IMR-90 (cell line): Measurements from ENCODE around the gene PEF1. TPM values are rescaled to one million over a fixed set of nuclear protein-coding genes. Genes with fewer than 3 reads are reported as not detected.

Experiments used
- ATAC-seq: fragments of 200-7000 bp; cut with Tn5 transposase; 2 replicates; pipeline ENCODE4 v1.9.1; 2020; ENCODE audit warnings: low read depth, mild to moderate bottlenecking, moderate library complexity
- BruUV-seq: library from RNA; stranded (reverse); fragments of 400-500 nt; replicated peaks from 2 replicates; lab custom pipeline; 2021; lab: Mats Ljungman, UMichigan
- CTCF ChIA-PET: fragments of 300-600 bp; formaldehyde crosslinking; extraction: SDS; loops from one replicate; lab custom pipeline; 2021; ENCODE audit warnings: antibody characterized with exemption; lab: Yijun Ruan, JAX
- POLR2A ChIA-PET: fragments of 300-600 bp; sonication (Branson Sonifier 250); formaldehyde crosslinking; loops from one replicate; lab custom pipeline; 2022; ENCODE audit warnings: antibody characterized with exemption; ENCODE audit not compliant: unreplicated experiment; lab: Charles Lee
- DNase-seq: peaks from one replicate; pipeline ENCODE4 v3.0.0; 2013
- H2AFZ ChIP-seq: replicated peaks from 2 replicates; pipeline ENCODE3; 2013; ENCODE audit warnings: low read length, mild to moderate bottlenecking; ENCODE audit not compliant: poor library complexity
- H2AK5ac ChIP-seq: 2 replicates; pipeline ENCODE4 v1.6.1; 2013; ENCODE audit warnings: low read depth, low read length, inconsistent platforms
- H2AK9ac ChIP-seq: replicated peaks from 2 replicates; pipeline ENCODE3; 2013; ENCODE audit warnings: mild to moderate bottlenecking, low read depth, low read length, moderate library complexity; ENCODE audit not compliant: poor library complexity
- H2BK120ac ChIP-seq: 2 replicates; pipeline ENCODE4 v1.6.1; 2013; ENCODE audit warnings: low read depth, low read length, inconsistent platforms
- H2BK15ac ChIP-seq: 3 replicates; pipeline ENCODE4 v1.6.1; 2013; ENCODE audit warnings: low read depth, low read length, inconsistent platforms
- H2BK20ac ChIP-seq: 2 replicates; pipeline ENCODE4 v1.6.1; 2013; ENCODE audit warnings: low read depth, mild to moderate bottlenecking, inconsistent platforms, low read length, moderate library complexity
- H2BK5ac ChIP-seq: 2 replicates; pipeline ENCODE4 v1.6.1; 2013; ENCODE audit warnings: mild to moderate bottlenecking, low read depth, low read length, inconsistent platforms; ENCODE audit not compliant: poor library complexity, severe bottlenecking
- H3K14ac ChIP-seq: replicated peaks from 2 replicates; pipeline ENCODE4 v1.6.1; 2013; ENCODE audit warnings: low read depth, low read length, inconsistent platforms
- H3K18ac ChIP-seq: 2 replicates; pipeline ENCODE4 v1.6.1; 2013; ENCODE audit warnings: low read depth, low read length, control low read depth
- H3K23ac ChIP-seq: 2 replicates; pipeline ENCODE4 v1.6.1; 2013; ENCODE audit warnings: low read depth, low read length, inconsistent platforms
- H3K27ac ChIP-seq: 2 replicates; pipeline ENCODE4 v1.5.1; 2013; ENCODE audit warnings: mild to moderate bottlenecking, control low read depth, low read length; ENCODE audit not compliant: insufficient read depth
- H3K27me3 ChIP-seq: 2 replicates; pipeline ENCODE4 v1.6.1; 2013; ENCODE audit warnings: low read length; ENCODE audit not compliant: control insufficient read depth, insufficient read depth
- H3K36me3 ChIP-seq: 2 replicates; pipeline ENCODE4 v1.6.1; 2013; ENCODE audit warnings: low read length, mixed read lengths; ENCODE audit not compliant: control insufficient read depth, insufficient read depth
- H3K4ac ChIP-seq: 2 replicates; pipeline ENCODE4 v1.6.1; 2013; ENCODE audit warnings: low read depth, low read length, inconsistent platforms
- H3K4me1 ChIP-seq: 2 replicates; pipeline ENCODE4 v1.6.1; 2013; ENCODE audit warnings: low read length, mixed read lengths; ENCODE audit not compliant: control insufficient read depth, insufficient read depth
- H3K4me2 ChIP-seq: 2 replicates; pipeline ENCODE4 v1.6.1; 2013; ENCODE audit warnings: low read depth, mild to moderate bottlenecking, control low read depth, low read length, moderate library complexity
- H3K4me3 ChIP-seq: 2 replicates; pipeline ENCODE4 v1.5.1; 2013; ENCODE audit warnings: low read depth, mild to moderate bottlenecking, control low read depth, low read length, moderate library complexity; ENCODE audit not compliant: insufficient read depth
- H3K56ac ChIP-seq: 2 replicates; pipeline ENCODE4 v1.6.1; 2013; ENCODE audit warnings: low read length, inconsistent platforms; ENCODE audit not compliant: insufficient read depth; ENCODE audit errors: extremely low read depth
- H3K79me1 ChIP-seq, 2 experiments: 2 replicates each; pipeline ENCODE4 v1.6.1; 2013; ENCODE audit warnings: low read length in 2 of 2, inconsistent platforms in 1 of 2, low read depth in 1 of 2
- H3K9ac ChIP-seq: 2 replicates; pipeline ENCODE4 v1.6.1; 2013; ENCODE audit warnings: low read depth, low read length, control low read depth
- H3K9me1 ChIP-seq: 2 replicates; pipeline ENCODE4 v1.6.1; 2013; ENCODE audit warnings: low read length, inconsistent platforms; ENCODE audit not compliant: insufficient read depth
- H3K9me3 ChIP-seq: 2 replicates; pipeline ENCODE4 v1.6.1; 2013; ENCODE audit warnings: low read length; ENCODE audit not compliant: control insufficient read depth, insufficient read depth
- H4K20me1 ChIP-seq: 2 replicates; pipeline ENCODE4 v1.6.1; 2013; ENCODE audit warnings: low read length, inconsistent platforms; ENCODE audit not compliant: insufficient read depth
- H4K5ac ChIP-seq: 2 replicates; pipeline ENCODE4 v1.6.1; 2013; ENCODE audit warnings: mild to moderate bottlenecking, low read depth, low read length, control low read depth
- H4K8ac ChIP-seq, 2 experiments: 2 replicates each; pipeline ENCODE4 v1.6.1; 2013; ENCODE audit warnings: low read depth in 2 of 2, low read length in 2 of 2, control low read depth in 1 of 2, inconsistent platforms in 1 of 2
- H4K91ac ChIP-seq: 2 replicates; pipeline ENCODE4 v1.6.1; 2013; ENCODE audit warnings: low read depth, low read length, inconsistent platforms; ENCODE audit not compliant: insufficient read depth
- CHD1 ChIP-seq: IDR thresholded peaks from 2 replicates; pipeline ENCODE4 v1.6.1; 2012; ENCODE audit warnings: low read depth, low read length, improper control_type of control experiment
- FOS ChIP-seq: fragments of 150-350 bp; IDR thresholded peaks from 2 replicates; pipeline ENCODE4 v1.6.1; 2016; ENCODE audit warnings: low read depth, low read length
- RAD21 ChIP-seq: IDR thresholded peaks from 2 replicates; pipeline ENCODE4 v1.6.1; 2012; ENCODE audit warnings: low read length, improper control_type of control experiment
- WGBS, 2 experiments: methylation state at CpG; one replicate each; pipeline versions ENCODE4 v1.1.5 to v1.1.7; 2013; ENCODE audit warnings: missing lambda C conversion rate in 2 of 2; ENCODE audit not compliant: insufficient read length in 1 of 2; ENCODE audit errors: extremely low coverage in 2 of 2; 5-methylcytosine and 5-hydroxymethylcytosine counted together
- dilution Hi-C: fragments of 300-500 bp; cut with HindIII; formaldehyde crosslinking; loops from one replicate; pipeline ENCODE4 v1.14.3; 2018; ENCODE audit warnings: low sequenced_read_pairs; ENCODE audit not compliant: unreplicated experiment
- in situ Hi-C: fragments of 300-500 bp; cut with MboI; formaldehyde crosslinking; loops from 3 replicates; pipeline ENCODE4 v1.14.3; 2019; ENCODE audit warnings: low sequenced_read_pairs, inconsistent platforms, mixed read lengths
- intact Hi-C: fragments of 100-400 bp; cut with micrococcal nuclease; formaldehyde crosslinking; loops from 2 replicates; pipeline ENCODE4 v1.10.0; 2022
- polyA plus RNA-seq, 3 experiments: library from polyadenylated mRNA; depleted of rRNA; stranded (reverse); fragments of >200 nt; gene quantifications; 2 replicates each; pipeline ENCODE4 v1.2.3, GENCODE V29; 2012; ENCODE audit warnings: low replicate concordance in 1 of 3
- total RNA-seq: library from RNA; depleted of rRNA; stranded (reverse); fragments of >200 nt; gene quantifications from 2 replicates; pipeline ENCODE4 v1.2.3, GENCODE V29; 2012

Gene PEF1
- total and polyA plus RNA-seq, 2 of the 4 experiments (the other 2 are of a cell fraction) = 84.2 to 104 TPM

DNA sequence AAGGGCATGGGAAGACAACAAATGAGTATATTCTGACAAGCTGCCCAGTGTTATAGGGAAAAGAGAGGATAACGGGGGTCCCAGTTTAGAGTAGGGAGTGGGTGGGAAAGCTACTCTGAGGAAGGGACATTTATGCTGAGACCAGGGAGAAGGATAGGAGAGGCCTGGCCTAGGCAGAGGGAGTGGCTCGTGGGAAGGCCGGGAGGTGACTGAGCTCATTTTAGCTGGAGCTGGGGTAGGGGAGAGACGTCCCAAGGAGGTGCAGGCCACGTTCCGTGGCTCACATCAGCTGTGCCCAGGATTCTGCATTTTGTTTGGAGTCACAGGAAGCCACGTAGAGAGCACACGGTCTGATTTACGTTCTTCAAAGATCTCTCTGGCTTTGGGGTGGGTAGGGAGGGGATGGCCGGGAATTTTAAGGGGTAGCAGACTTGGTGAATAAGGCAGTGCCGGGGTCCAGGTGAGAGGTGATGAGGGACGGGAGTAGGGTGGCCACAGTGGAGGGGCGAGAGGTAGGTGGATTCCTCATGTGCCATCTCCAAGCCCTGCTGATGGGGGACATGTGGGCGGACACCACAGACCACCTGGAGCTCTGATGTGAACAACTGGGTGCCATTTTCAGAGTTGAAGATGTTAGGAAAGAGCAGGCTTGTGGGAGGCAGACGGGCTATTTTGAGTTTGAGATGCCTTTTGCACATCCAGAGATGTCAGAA is 63.6 kb downstream of the PEF1 start:
- Histone ChIP-seq H3K4me1 (peaks cover 22% of the 10 kb centered on the region; the same call in 1 of the 2 replicates), H3K4me3 (no peak overlapping the region), H3K9me3 (no peaks in the 10 kb centered on the region), H3K23ac (no peak overlapping the region), H3K18ac (no peak overlapping the region; the same call in 1 of the 2 replicates), H3K36me3 (no peaks in the 10 kb centered on the region), H3K27me3 (peaks cover 7% of the 10 kb centered on the region), H2AK5ac (peak overlapping the region; percentile 30; the same call in 1 of the 2 replicates), H2AK9ac (no peak overlapping the region), H2BK5ac (no peak overlapping the region), H3K27ac (no peak overlapping the region), H4K5ac (no peak overlapping the region; the same call in 1 of the 2 replicates), H2BK15ac (no peak overlapping the region; the same call in 2 of the 3 replicates), H2BK120ac (no peak overlapping the region), H3K9ac (no peak overlapping the region), H3K9me1 (peaks cover 6% of the 10 kb centered on the region; the same call in 1 of the 2 replicates), H3K4ac (no peak overlapping the region), H4K20me1 (no peaks in the 10 kb centered on the region; the same call in 1 of the 2 replicates), H3K56ac (no peak overlapping the region), H3K14ac (no peak overlapping the region), H3K4me2 (no peak overlapping the region), H2AFZ (no peak overlapping the region), H3K79me1 (no peaks in the 10 kb centered on the region), H4K91ac (no peak overlapping the region), H4K8ac (no peak overlapping the region), H2BK20ac (no peak overlapping the region)
- TF ChIP-seq RAD21 (no peak), FOS (no peak), CHD1 (no peak)
- no TSS peak for BruUV-seq
- dilution Hi-C loops (no loop called here), intact Hi-C loops (no loop called here), in situ Hi-C loops (no loop called here)
- ChIA-PET CTCF (no interaction called here), POLR2A (no interaction called here)
- ATAC-seq (no peak), DNase-seq (no peak)
- 81% methylated on average over 4 of the region's 15 CpGs; no CpG with 5 or more reads in 1 of the 2 experiments for WGBS, 2 experiments
